Erythroblast (primary cell): ENCODE measurements around the gene SUPT3H.

Experiments
- GATA1 ChIP-seq: IDR thresholded peaks from 2 replicates; pipeline ENCODE4 v1.6.1; 2011; ENCODE audit warnings: low read depth, mild to moderate bottlenecking, control low read depth, low read length, moderate library complexity
- POLR2A ChIP-seq: IDR thresholded peaks from 2 replicates; pipeline ENCODE4 v1.6.1; 2011; ENCODE audit warnings: mild to moderate bottlenecking, low read length

- TF ChIP-seq POLR2A (no peak), GATA1 (no peak)
Observed at GRCh38 chr6:44926556-44926955, 451.2 kb downstream of the SUPT3H start.
